Ishikawa (cell line): Measurements from ENCODE around the gene CACNA1D.

ENCODE experiments used
- EGR1 ChIP-seq: IDR thresholded peaks from 2 replicates; pipeline ENCODE4 v1.6.1; 2012
- RAD21 ChIP-seq: IDR thresholded peaks from 2 replicates; pipeline ENCODE4 v1.6.1; 2012; ENCODE audit warnings: low read depth
- TAF1 ChIP-seq: IDR thresholded peaks from 2 replicates; pipeline ENCODE4 v1.6.1; 2012; ENCODE audit warnings: low read depth, mild to moderate bottlenecking
- TF ChIP-seq, protein P1 (sequence below): IDR thresholded peaks from 2 replicates; pipeline ENCODE4 v1.6.1; 2012; ENCODE audit warnings: low read depth, mild to moderate bottlenecking

DNA sequence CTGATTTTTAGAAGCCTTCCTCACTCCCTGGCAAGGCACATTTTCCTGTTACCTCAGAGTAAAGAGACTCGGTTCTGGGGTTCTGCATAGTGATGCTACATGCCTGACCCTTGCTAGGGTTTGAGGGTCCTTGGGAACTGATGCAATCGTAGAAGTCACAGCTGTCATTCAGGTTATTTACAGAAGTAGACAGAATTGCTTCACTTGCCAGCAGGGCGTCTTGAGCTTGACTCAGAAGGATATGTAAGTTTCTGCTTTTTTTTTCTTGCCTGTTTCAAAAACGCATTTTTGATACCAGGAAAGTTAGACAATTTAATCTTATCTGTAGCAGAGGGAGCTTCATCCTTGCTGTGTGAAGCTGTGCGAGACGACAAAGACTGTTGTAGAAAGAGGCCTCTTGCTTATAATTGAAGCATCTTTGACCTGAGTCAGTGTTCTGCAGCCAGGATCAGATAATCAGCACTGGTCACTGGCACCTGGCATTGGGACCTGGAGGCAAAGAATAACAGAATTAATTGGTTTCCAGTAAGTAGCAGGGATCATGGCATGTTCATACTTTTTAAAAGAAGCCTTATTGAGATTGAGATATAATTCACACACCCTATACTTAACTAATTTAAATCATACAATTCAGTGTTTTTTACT lies 24.8 kb downstream of the CACNA1D start:
- TF ChIP-seq RAD21 (no peak), EGR1 (no peak), TAF1 (no peak)
- TF ChIP-seq, protein P1, sequence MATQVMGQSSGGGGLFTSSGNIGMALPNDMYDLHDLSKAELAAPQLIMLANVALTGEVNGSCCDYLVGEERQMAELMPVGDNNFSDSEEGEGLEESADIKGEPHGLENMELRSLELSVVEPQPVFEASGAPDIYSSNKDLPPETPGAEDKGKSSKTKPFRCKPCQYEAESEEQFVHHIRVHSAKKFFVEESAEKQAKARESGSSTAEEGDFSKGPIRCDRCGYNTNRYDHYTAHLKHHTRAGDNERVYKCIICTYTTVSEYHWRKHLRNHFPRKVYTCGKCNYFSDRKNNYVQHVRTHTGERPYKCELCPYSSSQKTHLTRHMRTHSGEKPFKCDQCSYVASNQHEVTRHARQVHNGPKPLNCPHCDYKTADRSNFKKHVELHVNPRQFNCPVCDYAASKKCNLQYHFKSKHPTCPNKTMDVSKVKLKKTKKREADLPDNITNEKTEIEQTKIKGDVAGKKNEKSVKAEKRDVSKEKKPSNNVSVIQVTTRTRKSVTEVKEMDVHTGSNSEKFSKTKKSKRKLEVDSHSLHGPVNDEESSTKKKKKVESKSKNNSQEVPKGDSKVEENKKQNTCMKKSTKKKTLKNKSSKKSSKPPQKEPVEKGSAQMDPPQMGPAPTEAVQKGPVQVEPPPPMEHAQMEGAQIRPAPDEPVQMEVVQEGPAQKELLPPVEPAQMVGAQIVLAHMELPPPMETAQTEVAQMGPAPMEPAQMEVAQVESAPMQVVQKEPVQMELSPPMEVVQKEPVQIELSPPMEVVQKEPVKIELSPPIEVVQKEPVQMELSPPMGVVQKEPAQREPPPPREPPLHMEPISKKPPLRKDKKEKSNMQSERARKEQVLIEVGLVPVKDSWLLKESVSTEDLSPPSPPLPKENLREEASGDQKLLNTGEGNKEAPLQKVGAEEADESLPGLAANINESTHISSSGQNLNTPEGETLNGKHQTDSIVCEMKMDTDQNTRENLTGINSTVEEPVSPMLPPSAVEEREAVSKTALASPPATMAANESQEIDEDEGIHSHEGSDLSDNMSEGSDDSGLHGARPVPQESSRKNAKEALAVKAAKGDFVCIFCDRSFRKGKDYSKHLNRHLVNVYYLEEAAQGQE = no peak
